GM12878 (cell line): Measurements from ENCODE around the gene PRKG1.

Experiments
- POLR2A ChIP-seq: IDR thresholded peaks from 2 replicates; pipeline ENCODE4 v1.6.1; 2011; ENCODE audit warnings: low read depth, mild to moderate bottlenecking, low read length
- ZNF384 ChIP-seq: IDR thresholded peaks from 2 replicates; pipeline ENCODE4 v1.6.1; 2012; ENCODE audit warnings: low read depth, mild to moderate bottlenecking, low read length, improper control_type of control experiment, borderline replicate concordance

GRCh38 chr10:51462076-51462779, 387.9 kb downstream of the PRKG1 start:
- TF ChIP-seq POLR2A: no peak
- no peak for TF ChIP-seq ZNF384
